ENCODE measurements around the gene ROS1.

GRCh38 chr6:117309069-117309468 lies 116.7 kb downstream of the ROS1 start:
- TF ChIP-seq YY1 (IDR thresholded peaks at IDR 0.05; ENCODE audit: low read depth, low read length), result no peak
- no peak for TF ChIP-seq USF2 (IDR thresholded peaks at IDR 0.05; ENCODE audit: borderline replicate concordance, low read depth, low read length)
- TF ChIP-seq EZH2 (IDR thresholded peaks at IDR 0.05; ENCODE audit: borderline replicate concordance, control insufficient read depth, low read depth, low read length), result no peak
- TF ChIP-seq E2F8 (IDR thresholded peaks at IDR 0.05; ENCODE audit: low read depth, partially characterized antibody), result no peak
- TF ChIP-seq CTCF (IDR thresholded peaks at IDR 0.05 in 2 of 3, conservative IDR thresholded peaks at IDR 0.05 in 1 of 3; ENCODE audit: control insufficient read depth in 2 of 3, extremely low read depth in 1 of 3, insufficient read depth in 1 of 3, low read depth in 3 of 3, low read length in 3 of 3), result no peak
- no peak for TF ChIP-seq SIN3A (IDR thresholded peaks at IDR 0.05; ENCODE audit: low read depth, low read length)

All from GM12878 (cell line).